ENCODE data around the gene NT5C3A. TPM values are rescaled to one million over a fixed set of nuclear protein-coding genes. Genes with fewer than 3 reads are reported as not detected.
A peak's percentile ranks its signal among the peaks of the same experiment; 100 is the strongest.

Gene NT5C3A
- total RNA-seq, 3 donors from 2014 or later (not counting 1 experiment from before 2014, with no cell fraction given) = 33.7 to 49.8 (median 49.5) TPM

- peak; percentile 52 for TF ChIP-seq CTCF (IDR thresholded peaks at IDR 0.05)
- Histone ChIP-seq H3K27me3 (ENCODE audit: control insufficient read depth, insufficient read depth, low read length) (no peaks in the 10 kb centered on the region), H3K9me3 (ENCODE audit: control insufficient read depth, insufficient read depth, low read length) (no peaks in the 10 kb centered on the region), H3K27ac (ENCODE audit: low read length) (peak within 1 kb of the TSS; percentile 51), H3K36me3 (ENCODE audit: control insufficient read depth, insufficient read depth, low read length) (no peaks in the 10 kb centered on the region), H3K4me1 (ENCODE audit: control insufficient read depth, insufficient read depth, low read length) (peaks cover 22% of the 10 kb centered on the region), H3K4me3 (ENCODE audit: low read length) (peak within 1 kb of the TSS; percentile 59)
- Mint-ChIP-seq H3K9me3 (no peaks in the 10 kb centered on the region), H3K27ac (peak within 1 kb of the TSS; percentile 79 to 80), H3K4me3 (peak within 1 kb of the TSS; percentile 91), H3K27me3 (ENCODE audit: low read depth in 2 of 2) (peaks cover 23 to 30% of the 10 kb centered on the region in 2 donors), H3K4me1 (peaks cover 34 to 39% of the 10 kb centered on the region in 2 donors), H3K36me3 (no peaks in the 10 kb centered on the region)
- under 1% methylated on average over 97 of the region's 100 CpGs for WGBS (ENCODE audit: insufficient coverage)
- peak; percentile 89 to 96 (median 94) for ATAC-seq
- intact Hi-C loops (cut with micrococcal nuclease) = loop anchor here (1.0 to 5.0 kb wide), 4 partner anchors 20 to 262 kb away; partner anchors contain the start of genes BBS9, KBTBD2 and NT5C3A
- peak; percentile 74 to 87 for DNase-seq
These were observed 46.6 kb upstream of the NT5C3A start, which contains the start of gene RP9 for GRCh38 chr7:33109005-33109757. Gene RP9, minus strand, starts transcription at chr7:33109404. Its CDS starts 32 bp downstream, at chr7:33109372.

- H3K27me3 Mint-ChIP-seq (ENCODE audit: low read depth in 2 of 2) = peaks cover 19 to 26% of the 10 kb centered on the region in 2 donors
- peak in 1 of 2 donors; percentile 49 for DNase-seq
- H3K36me3 Mint-ChIP-seq = no peaks in the 10 kb centered on the region
- Histone ChIP-seq H3K27me3 (ENCODE audit: control insufficient read depth, insufficient read depth, low read length) (no peaks in the 10 kb centered on the region), H3K4me3 (ENCODE audit: low read length) (peak overlapping the region; percentile 59), H3K4me1 (ENCODE audit: control insufficient read depth, insufficient read depth, low read length) (peaks cover 22% of the 10 kb centered on the region), H3K36me3 (ENCODE audit: control insufficient read depth, insufficient read depth, low read length) (peaks cover under 1% of the 10 kb centered on the region), H3K27ac (ENCODE audit: low read length) (peak overlapping the region; percentile 51), H3K9me3 (ENCODE audit: control insufficient read depth, insufficient read depth, low read length) (no peaks in the 10 kb centered on the region)
- H3K4me1 Mint-ChIP-seq = peaks cover 37 to 39% of the 10 kb centered on the region in 2 donors
- under 1% methylated on average over 10 of the region's 10 CpGs for WGBS (ENCODE audit: insufficient coverage)
- peak in 2 of 3 donors; percentile 4 to 21 for ATAC-seq
- TF ChIP-seq CTCF (IDR thresholded peaks at IDR 0.05) = no peak
- H3K27ac Mint-ChIP-seq = peak overlapping the region; percentile 79 to 80
- peak overlapping the region; percentile 91 for H3K4me3 Mint-ChIP-seq
- H3K9me3 Mint-ChIP-seq = no peaks in the 10 kb centered on the region
- intact Hi-C loops (cut with micrococcal nuclease) = loop anchor here (1.0 to 5.0 kb wide), 4 partner anchors 21 to 262 kb away; partner anchors contain the start of genes BBS9, KBTBD2 and NT5C3A
These were observed 46.0 kb upstream of the NT5C3A start for GRCh38 chr7:33108554-33109004.

- Mint-ChIP-seq H3K27ac (peak overlapping the region; percentile 79 to 80), H3K36me3 (no peaks in the 10 kb centered on the region), H3K27me3 (ENCODE audit: low read depth in 2 of 2) (peaks cover 15 to 18% of the 10 kb centered on the region in 2 donors), H3K4me1 (peaks cover 42 to 46% of the 10 kb centered on the region in 2 donors), H3K9me3 (no peaks in the 10 kb centered on the region), H3K4me3 (peak overlapping the region; percentile 91)
- 57% methylated on average over 7 of the region's 7 CpGs for WGBS (ENCODE audit: insufficient coverage)
- H3K4me1 ChIP-seq (ENCODE audit: control insufficient read depth, insufficient read depth, low read length) = peaks cover 22% of the 10 kb centered on the region
- H3K36me3 ChIP-seq (ENCODE audit: control insufficient read depth, insufficient read depth, low read length) = peaks cover 7% of the 10 kb centered on the region
- peak in 1 of 3 donors; percentile 22 for ATAC-seq
- no peaks in the 10 kb centered on the region for H3K9me3 ChIP-seq (ENCODE audit: control insufficient read depth, insufficient read depth, low read length)
- H3K4me3 ChIP-seq (ENCODE audit: low read length) = no peak overlapping the region
- TF ChIP-seq CTCF (IDR thresholded peaks at IDR 0.05) = peak; percentile 15
- no peaks in the 10 kb centered on the region for H3K27me3 ChIP-seq (ENCODE audit: control insufficient read depth, insufficient read depth, low read length)
- peak in 1 of 2 donors; percentile 42 for DNase-seq
- H3K27ac ChIP-seq (ENCODE audit: low read length) = no peak overlapping the region
- intact Hi-C loops (cut with micrococcal nuclease) = loop anchor here (2.0 to 5.0 kb wide), 3 partner anchors 45 to 261 kb away; partner anchors contain the start of genes KBTBD2 and NT5C3A
These were observed 44.8 kb upstream of the NT5C3A start for GRCh38 chr7:33107136-33108066.
